SHP77 treated with DMSO at 0.1 percent for 48 hours (cell line): ENCODE results near the gene KIAA1217.

ENCODE experiments used
- DNase-seq: peaks from one replicate; lab custom pipeline; 2025; lab: John Stamatoyannopoulos, UW

KIAA1217 gene

GRCh38 chr10:24502006-24502405 is 293.1 kb downstream of the KIAA1217 start:
- DNase-seq: no peak

- no peak for DNase-seq
These were observed 294.0 kb downstream of the KIAA1217 start for GRCh38 chr10:24502801-24503460.

- no peak for DNase-seq
These were observed 294.8 kb downstream of the KIAA1217 start for GRCh38 chr10:24503461-24504320.

GRCh38 chr10:24505759-24506158 is 296.8 kb downstream of the KIAA1217 start:
- no peak for DNase-seq

GRCh38 chr10:24513155-24513554 is 304.2 kb downstream of the KIAA1217 start:
- DNase-seq: no peak

GRCh38 chr10:24515481-24515880 is 306.5 kb downstream of the KIAA1217 start:
- DNase-seq: no peak

GRCh38 chr10:24518411-24518810 is 309.5 kb downstream of the KIAA1217 start:
- DNase-seq: no peak

- DNase-seq: no peak
These were observed 310.2 kb downstream of the KIAA1217 start for GRCh38 chr10:24518981-24519597.

GRCh38 chr10:24519950-24520349 is 311.0 kb downstream of the KIAA1217 start:
- no peak for DNase-seq

- DNase-seq: no peak
These were observed 315.4 kb downstream of the KIAA1217 start for GRCh38 chr10:24524314-24524713.

GRCh38 chr10:24526085-24526649 is 317.2 kb downstream of the KIAA1217 start:
- no peak for DNase-seq

- no peak for DNase-seq
These were observed 320.0 kb downstream of the KIAA1217 start for GRCh38 chr10:24528946-24529345.

- DNase-seq: no peak
These were observed 322.5 kb downstream of the KIAA1217 start for GRCh38 chr10:24531439-24531838.

GRCh38 chr10:24533981-24534380 is 325.0 kb downstream of the KIAA1217 start:
- no peak for DNase-seq

GRCh38 chr10:24536636-24537035 is 327.7 kb downstream of the KIAA1217 start:
- DNase-seq: no peak

GRCh38 chr10:24541239-24541753 is 332.4 kb downstream of the KIAA1217 start:
- DNase-seq: no peak

- no peak for DNase-seq
These were observed 333.7 kb downstream of the KIAA1217 start for GRCh38 chr10:24542314-24543270.

GRCh38 chr10:24544776-24545175 is 335.8 kb downstream of the KIAA1217 start:
- no peak for DNase-seq

GRCh38 chr10:24545585-24545984 is 336.6 kb downstream of the KIAA1217 start:
- no peak for DNase-seq

GRCh38 chr10:24550680-24551079 is 341.7 kb downstream of the KIAA1217 start:
- no peak for DNase-seq

- no peak for DNase-seq
These were observed 342.2 kb downstream of the KIAA1217 start for GRCh38 chr10:24551161-24551560.
